ENCODE data around the gene STK32B.
"Not testable (repeated sequence)": the region's sequence is repeated elsewhere in the genome, so short reads cannot be mapped to it uniquely, and the experiment has no call there.

Gene STK32B

DNA sequence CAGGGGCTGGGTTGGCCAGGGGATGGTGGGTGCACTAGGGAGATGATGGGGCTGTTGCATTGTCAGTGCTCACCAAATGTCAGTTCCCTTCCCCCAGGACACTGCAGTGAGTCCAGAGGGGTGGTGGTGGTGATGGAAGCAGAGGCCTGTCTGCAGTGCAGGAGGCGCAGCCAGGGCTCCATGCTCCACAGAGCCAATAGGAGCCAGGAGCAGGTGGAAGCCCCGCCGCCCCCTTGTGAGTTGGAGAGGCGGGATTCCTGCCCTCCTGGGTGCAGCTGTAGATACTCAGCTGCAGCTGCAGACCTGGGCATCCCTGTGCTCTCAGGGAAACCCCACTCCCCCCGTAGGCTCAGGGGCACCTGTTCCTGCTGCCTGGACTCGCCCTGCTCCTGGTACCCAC is 372.4 kb downstream of the STK32B start:
- no peaks in the 10 kb centered on the region for H3K4me1 ChIP-seq (ENCODE audit: control insufficient read depth, insufficient read depth, low read length)
- no peaks in the 10 kb centered on the region for H3K9me3 ChIP-seq (ENCODE audit: control insufficient read depth, insufficient read depth, low read length)
- no peak overlapping the region for H3K9ac ChIP-seq (ENCODE audit: low read depth, low read length)
- H3K4me3 ChIP-seq (ENCODE audit: low read depth, low read length), result no peak overlapping the region
- no peaks in the 10 kb centered on the region for H3K36me3 ChIP-seq (ENCODE audit: control insufficient read depth, insufficient read depth, low read length)
- no peaks in the 10 kb centered on the region for H3K27me3 ChIP-seq (ENCODE audit: control insufficient read depth, insufficient read depth, low read length)

DNA sequence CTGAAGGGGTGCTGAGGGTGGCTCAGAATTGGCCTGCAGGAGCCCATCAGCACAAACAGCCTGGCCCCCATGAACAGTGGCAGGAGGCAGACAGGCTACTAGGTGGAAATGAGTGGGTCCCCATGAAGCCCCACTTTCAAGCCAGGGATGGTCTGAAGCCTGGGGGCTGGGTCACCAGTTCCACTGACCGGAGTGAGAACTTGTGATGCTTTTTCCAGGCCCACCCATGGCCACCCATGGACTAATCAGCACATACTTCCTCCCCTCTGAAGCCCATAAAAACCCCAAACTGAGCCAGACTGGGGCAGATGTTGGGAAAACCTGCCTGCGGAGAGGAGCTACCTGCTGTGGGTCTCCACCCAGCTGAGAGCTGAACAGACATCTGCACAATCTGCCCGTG is 372.9 kb downstream of the STK32B start:
- H3K4me3 ChIP-seq (ENCODE audit: low read depth, low read length), result no peak overlapping the region
- H3K9me3 ChIP-seq (ENCODE audit: control insufficient read depth, insufficient read depth, low read length), result no peaks in the 10 kb centered on the region
- H3K27me3 ChIP-seq (ENCODE audit: control insufficient read depth, insufficient read depth, low read length), result no peaks in the 10 kb centered on the region
- no peaks in the 10 kb centered on the region for H3K4me1 ChIP-seq (ENCODE audit: control insufficient read depth, insufficient read depth, low read length)
- H3K36me3 ChIP-seq (ENCODE audit: control insufficient read depth, insufficient read depth, low read length), result no peaks in the 10 kb centered on the region
- H3K9ac ChIP-seq (ENCODE audit: low read depth, low read length), result no peak overlapping the region

DNA sequence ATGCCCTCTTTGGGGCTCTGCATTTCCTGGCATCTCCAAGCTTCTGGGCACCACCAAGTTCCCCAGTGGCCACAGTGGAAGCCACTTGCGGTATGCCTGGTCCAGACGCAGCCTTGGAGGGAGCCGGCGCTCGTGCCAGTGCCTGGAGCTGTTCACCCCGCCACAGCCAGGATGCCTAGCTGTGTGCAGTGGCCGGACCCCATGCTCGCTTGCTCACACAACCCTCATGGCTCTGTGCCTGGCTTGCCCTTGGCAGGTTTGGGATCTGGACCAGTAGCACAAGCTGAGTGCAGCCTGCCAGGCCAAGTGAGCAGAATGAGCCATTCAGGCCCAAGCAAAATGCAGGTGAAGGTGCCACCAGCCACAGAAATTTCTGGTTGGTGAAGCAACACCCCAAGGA is 373.6 kb downstream of the STK32B start:
- Histone ChIP-seq H3K9ac (ENCODE audit: low read depth, low read length) (no peak overlapping the region), H3K4me3 (ENCODE audit: low read depth, low read length) (no peak overlapping the region), H3K27me3 (ENCODE audit: control insufficient read depth, insufficient read depth, low read length) (no peaks in the 10 kb centered on the region), H3K36me3 (ENCODE audit: control insufficient read depth, insufficient read depth, low read length) (no peaks in the 10 kb centered on the region), H3K9me3 (ENCODE audit: control insufficient read depth, insufficient read depth, low read length) (no peaks in the 10 kb centered on the region), H3K4me1 (ENCODE audit: control insufficient read depth, insufficient read depth, low read length) (no peaks in the 10 kb centered on the region)

DNA sequence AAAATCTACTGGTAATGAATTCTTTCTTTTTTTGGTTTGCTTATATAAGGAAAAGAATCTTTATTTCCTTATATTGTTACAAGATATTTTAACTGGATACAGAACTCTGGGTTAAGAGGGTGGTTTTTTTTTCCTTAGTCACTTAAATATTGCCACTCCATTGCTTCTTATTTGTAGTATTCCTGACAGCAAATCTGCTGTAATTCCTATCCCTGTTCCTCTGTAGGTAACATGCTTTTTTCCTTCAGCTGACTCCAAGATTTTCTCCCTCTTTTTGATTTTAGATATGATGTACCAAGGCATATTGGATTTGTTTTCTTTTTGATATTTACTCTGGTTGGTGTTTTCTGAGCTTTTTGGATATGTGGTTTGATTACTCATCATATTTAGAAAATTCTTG is 378.5 kb downstream of the STK32B start:
- Histone ChIP-seq H3K9ac (ENCODE audit: low read depth, low read length) (no peak overlapping the region), H3K9me3 (ENCODE audit: control insufficient read depth, insufficient read depth, low read length) (no peaks in the 10 kb centered on the region), H3K4me1 (ENCODE audit: control insufficient read depth, insufficient read depth, low read length) (no peaks in the 10 kb centered on the region), H3K36me3 (ENCODE audit: control insufficient read depth, insufficient read depth, low read length) (no peaks in the 10 kb centered on the region), H3K27me3 (ENCODE audit: control insufficient read depth, insufficient read depth, low read length) (no peaks in the 10 kb centered on the region), H3K4me3 (ENCODE audit: low read depth, low read length) (no peak overlapping the region)

DNA sequence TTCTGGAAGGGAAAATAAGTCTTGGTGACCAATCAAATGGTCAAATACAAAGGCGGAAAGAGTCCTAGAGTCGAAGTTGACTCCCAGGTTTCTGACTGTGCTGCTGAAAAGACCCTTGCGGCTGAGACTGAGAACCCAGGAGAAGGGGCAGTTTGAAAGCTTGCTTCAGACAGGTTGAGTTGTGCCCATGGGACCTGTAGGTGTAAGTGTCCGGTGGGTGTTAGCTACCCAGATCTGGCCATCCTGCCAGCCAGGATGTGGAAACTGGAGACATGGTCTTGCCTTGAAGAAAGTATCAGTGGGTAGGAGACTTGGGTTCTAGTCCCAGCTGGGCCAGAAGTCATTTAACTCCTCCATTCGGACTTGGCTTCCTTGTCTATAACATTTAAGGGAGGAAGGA is 381.9 kb downstream of the STK32B start:
- Histone ChIP-seq H3K4me1 (ENCODE audit: control insufficient read depth, insufficient read depth, low read length) (no peaks in the 10 kb centered on the region), H3K27me3 (ENCODE audit: control insufficient read depth, insufficient read depth, low read length) (no peaks in the 10 kb centered on the region), H3K36me3 (ENCODE audit: control insufficient read depth, insufficient read depth, low read length) (no peaks in the 10 kb centered on the region), H3K9ac (ENCODE audit: low read depth, low read length) (no peak overlapping the region), H3K4me3 (ENCODE audit: low read depth, low read length) (no peak overlapping the region), H3K9me3 (ENCODE audit: control insufficient read depth, insufficient read depth, low read length) (no peaks in the 10 kb centered on the region)

DNA sequence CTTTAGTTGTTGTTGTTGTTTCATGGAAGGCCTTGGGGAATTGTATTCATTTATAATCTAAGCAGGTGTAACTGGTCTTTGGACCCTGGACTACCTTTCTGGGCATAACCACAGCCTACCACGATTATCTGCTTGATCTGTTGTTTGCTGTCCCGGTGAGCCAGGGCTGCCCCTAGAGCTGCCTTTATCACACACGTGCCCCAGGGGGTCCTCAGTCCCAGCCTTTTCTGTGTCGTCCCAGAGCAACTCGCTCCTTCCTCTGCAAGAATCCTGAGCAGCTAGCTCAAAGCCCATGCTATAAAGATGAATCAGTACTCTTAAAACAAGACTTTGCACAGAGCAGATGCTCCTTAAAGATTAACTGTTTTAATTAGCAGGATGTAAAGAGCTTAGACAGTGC is 383.9 kb downstream of the STK32B start:
- Histone ChIP-seq H3K9me3 (ENCODE audit: control insufficient read depth, insufficient read depth, low read length) (no peaks in the 10 kb centered on the region), H3K27me3 (ENCODE audit: control insufficient read depth, insufficient read depth, low read length) (no peaks in the 10 kb centered on the region), H3K4me1 (ENCODE audit: control insufficient read depth, insufficient read depth, low read length) (no peaks in the 10 kb centered on the region), H3K9ac (ENCODE audit: low read depth, low read length) (no peak overlapping the region), H3K36me3 (ENCODE audit: control insufficient read depth, insufficient read depth, low read length) (no peaks in the 10 kb centered on the region), H3K4me3 (ENCODE audit: low read depth, low read length) (no peak overlapping the region)

DNA sequence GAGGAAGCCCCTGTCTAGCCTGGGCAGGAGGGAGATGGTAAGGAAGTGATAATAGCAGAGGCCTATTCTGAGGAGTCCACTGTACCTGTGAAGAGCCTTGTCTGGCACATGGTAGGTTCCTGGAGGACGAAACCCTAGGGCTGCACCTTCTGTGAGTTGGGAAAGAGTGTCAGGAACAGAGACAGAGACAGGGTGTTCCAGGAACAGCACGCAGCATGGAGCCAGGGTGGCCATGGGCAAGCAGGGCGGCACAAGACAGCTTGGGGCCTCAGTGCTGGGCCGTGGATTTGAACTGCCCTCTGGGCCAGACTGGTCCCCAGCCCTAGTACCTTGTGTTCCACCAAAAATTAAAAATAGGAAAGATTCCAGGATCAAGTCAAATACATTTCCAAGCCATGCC is 384.5 kb downstream of the STK32B start:
- H3K4me1 ChIP-seq (ENCODE audit: control insufficient read depth, insufficient read depth, low read length), result no peaks in the 10 kb centered on the region
- H3K9me3 ChIP-seq (ENCODE audit: control insufficient read depth, insufficient read depth, low read length), result no peaks in the 10 kb centered on the region
- no peaks in the 10 kb centered on the region for H3K27me3 ChIP-seq (ENCODE audit: control insufficient read depth, insufficient read depth, low read length)

DNA sequence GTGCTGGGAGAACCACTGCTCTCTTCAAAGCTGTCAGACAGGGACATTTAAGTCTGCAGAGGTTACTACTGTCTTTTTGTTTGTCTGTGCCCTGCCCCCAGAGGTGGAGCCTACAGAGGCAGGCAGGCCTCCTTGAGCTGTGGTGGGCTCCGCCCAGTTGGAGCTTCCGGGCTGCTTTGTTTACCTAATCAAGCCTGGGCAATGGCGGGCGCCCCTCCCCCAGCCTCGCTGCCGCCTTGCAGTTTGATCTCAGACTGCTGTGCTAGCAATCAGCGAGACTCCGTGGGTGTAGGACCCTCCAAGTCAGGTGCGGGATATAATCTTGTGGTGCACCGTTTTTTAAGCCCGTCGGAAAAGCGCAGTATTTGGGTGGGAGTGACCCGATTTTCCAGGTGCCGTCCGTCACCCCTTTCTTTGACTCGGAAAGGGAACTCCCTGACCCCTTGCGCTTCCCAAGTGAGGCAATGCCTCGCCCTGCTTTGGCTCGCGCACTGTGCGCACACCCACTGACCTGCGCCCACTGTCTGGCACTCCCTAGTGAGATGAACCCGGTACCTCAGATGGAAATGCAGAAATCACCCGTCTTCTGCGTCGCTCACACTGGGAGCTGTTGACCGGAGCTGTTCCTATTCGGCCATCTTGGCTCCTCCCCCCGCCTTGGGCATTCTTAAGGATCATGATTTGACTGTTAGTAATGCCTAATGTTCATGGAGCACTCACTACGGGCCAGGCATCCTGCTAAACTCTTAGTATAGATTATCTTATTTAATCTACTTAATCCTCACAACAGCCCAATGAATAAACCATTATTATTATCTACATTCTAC is 392.9 kb downstream of the STK32B start:
- not testable (repeated sequence) for H3K9me3 ChIP-seq (ENCODE audit: control insufficient read depth, insufficient read depth, low read length); H3K27me3 ChIP-seq (ENCODE audit: control insufficient read depth, insufficient read depth, low read length); H3K9ac ChIP-seq (ENCODE audit: low read depth, low read length); H3K36me3 ChIP-seq (ENCODE audit: control insufficient read depth, insufficient read depth, low read length); H3K4me1 ChIP-seq (ENCODE audit: control insufficient read depth, insufficient read depth, low read length)
- peak overlapping the region; percentile 26 for H3K4me3 ChIP-seq (ENCODE audit: low read depth, low read length)

More for the DNA sequence above, 384.5 kb downstream of the STK32B start:
- Histone ChIP-seq H3K9ac (ENCODE audit: low read depth, low read length) (no peak overlapping the region), H3K36me3 (ENCODE audit: control insufficient read depth, insufficient read depth, low read length) (no peaks in the 10 kb centered on the region), H3K4me3 (ENCODE audit: low read depth, low read length) (no peak overlapping the region)

DNA sequence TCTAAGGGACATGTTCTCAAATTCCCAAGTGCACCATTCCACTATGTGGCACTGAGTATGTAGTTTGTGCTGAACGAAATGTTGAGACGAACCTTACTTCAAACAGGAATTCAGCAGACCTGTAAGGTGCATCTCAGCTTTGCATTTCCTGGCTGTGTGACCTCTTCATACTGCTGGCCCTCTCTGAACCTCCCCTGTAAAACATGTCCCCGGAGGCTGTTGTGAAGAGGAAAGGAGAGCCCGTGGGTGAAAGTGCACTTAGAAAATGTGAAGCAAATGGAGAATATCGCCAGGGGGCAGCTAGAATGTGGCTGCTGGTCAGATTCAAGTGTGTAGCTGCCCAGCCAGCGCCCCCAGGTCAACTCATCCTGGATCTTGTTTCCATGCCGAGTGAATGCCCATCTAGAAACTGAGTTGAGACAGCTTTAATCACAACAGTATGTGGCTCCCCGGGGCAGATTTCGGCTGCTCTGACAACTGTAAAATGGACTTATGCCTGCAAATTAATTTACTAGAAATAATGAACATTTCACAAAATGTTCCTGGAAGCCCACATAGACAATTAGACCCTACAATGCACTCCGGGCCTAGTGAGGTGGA is 393.7 kb downstream of the STK32B start:
- Histone ChIP-seq H3K36me3 (ENCODE audit: control insufficient read depth, insufficient read depth, low read length) (no peaks in the 10 kb centered on the region), H3K9me3 (ENCODE audit: control insufficient read depth, insufficient read depth, low read length) (no peaks in the 10 kb centered on the region), H3K4me1 (ENCODE audit: control insufficient read depth, insufficient read depth, low read length) (peaks cover 3% of the 10 kb centered on the region), H3K4me3 (ENCODE audit: low read depth, low read length) (peak overlapping the region; percentile 26), H3K27me3 (ENCODE audit: control insufficient read depth, insufficient read depth, low read length) (no peaks in the 10 kb centered on the region), H3K9ac (ENCODE audit: low read depth, low read length) (no peak overlapping the region)

DNA sequence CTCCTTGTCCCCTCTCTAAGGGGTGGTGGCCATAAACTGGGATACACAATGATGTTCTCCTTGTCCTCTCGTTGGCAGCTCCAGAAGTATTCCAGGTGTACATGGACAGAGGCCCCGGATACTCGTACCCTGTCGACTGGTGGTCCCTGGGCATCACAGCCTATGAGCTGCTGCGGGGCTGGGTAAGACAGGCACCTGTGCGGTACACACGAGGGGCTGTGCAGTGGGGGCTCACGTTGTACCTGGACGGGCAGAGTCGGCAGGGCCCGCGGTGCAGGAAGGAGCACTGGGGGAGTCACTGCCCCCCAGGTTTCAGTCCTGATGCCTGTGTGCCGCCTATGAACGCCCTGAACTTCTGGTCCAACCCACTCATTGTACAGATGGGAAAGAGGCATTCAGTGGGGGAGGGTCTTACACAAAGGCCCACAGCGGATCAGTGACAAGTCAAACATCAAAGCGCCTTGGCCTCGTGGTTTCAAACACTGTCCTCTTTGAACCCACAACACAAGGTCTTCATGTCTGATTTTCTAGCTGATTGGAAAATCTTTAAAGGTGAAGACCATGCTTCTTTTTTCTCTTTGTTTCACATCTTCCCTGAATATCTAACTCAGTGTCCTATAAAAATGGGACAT is 395.4 kb downstream of the STK32B start:
- no peaks in the 10 kb centered on the region for H3K9me3 ChIP-seq (ENCODE audit: control insufficient read depth, insufficient read depth, low read length)
- H3K4me1 ChIP-seq (ENCODE audit: control insufficient read depth, insufficient read depth, low read length), result peaks cover 3% of the 10 kb centered on the region
- H3K27me3 ChIP-seq (ENCODE audit: control insufficient read depth, insufficient read depth, low read length), result no peaks in the 10 kb centered on the region
- no peaks in the 10 kb centered on the region for H3K36me3 ChIP-seq (ENCODE audit: control insufficient read depth, insufficient read depth, low read length)
- no peak overlapping the region for H3K9ac ChIP-seq (ENCODE audit: low read depth, low read length)
- no peak overlapping the region for H3K4me3 ChIP-seq (ENCODE audit: low read depth, low read length)

DNA sequence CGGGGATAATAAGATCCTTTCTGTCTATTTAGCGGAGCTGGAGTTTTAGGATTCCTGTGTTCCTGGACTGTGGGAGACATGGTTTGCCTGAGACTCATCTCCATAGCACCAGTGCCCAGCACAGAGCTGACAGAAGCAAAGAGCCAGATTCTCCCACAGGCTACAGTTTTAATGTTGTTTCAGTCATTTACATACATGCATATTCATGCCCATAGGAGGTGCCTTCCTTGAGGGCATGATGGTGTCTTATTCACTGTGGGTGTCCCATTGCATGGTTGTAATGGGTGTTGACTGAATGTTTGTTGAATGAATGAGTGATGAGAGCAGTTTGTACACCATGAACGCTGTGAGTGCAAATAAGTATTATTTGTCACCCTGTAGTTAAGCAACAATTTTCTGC is 396.5 kb downstream of the STK32B start:
- Histone ChIP-seq H3K4me1 (ENCODE audit: control insufficient read depth, insufficient read depth, low read length) (peaks cover 3% of the 10 kb centered on the region), H3K27me3 (ENCODE audit: control insufficient read depth, insufficient read depth, low read length) (no peaks in the 10 kb centered on the region), H3K4me3 (ENCODE audit: low read depth, low read length) (no peak overlapping the region), H3K9ac (ENCODE audit: low read depth, low read length) (no peak overlapping the region), H3K36me3 (ENCODE audit: control insufficient read depth, insufficient read depth, low read length) (no peaks in the 10 kb centered on the region), H3K9me3 (ENCODE audit: control insufficient read depth, insufficient read depth, low read length) (no peaks in the 10 kb centered on the region)

DNA sequence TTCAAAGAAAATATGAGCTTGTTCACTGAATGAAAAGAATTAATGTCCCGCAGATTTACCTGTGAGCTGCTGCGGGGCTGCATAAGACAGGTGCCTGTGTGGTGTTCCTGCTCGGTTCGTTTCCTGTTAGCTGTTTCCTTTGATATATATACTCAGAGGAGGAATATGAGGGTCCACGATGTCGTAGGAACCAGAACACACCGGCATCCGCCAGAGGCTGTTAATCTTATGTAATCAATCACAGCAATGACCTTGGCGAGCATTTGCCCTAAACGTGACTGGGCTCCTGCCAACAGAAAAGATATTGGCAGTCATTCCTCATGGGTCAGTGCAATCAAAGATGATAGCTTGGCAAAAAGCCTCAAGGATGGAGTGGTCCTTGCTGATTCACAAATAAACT is 396.9 kb downstream of the STK32B start:
- H3K9ac ChIP-seq (ENCODE audit: low read depth, low read length), result no peak overlapping the region
- H3K4me3 ChIP-seq (ENCODE audit: low read depth, low read length), result no peak overlapping the region
- no peaks in the 10 kb centered on the region for H3K9me3 ChIP-seq (ENCODE audit: control insufficient read depth, insufficient read depth, low read length)
- no peaks in the 10 kb centered on the region for H3K36me3 ChIP-seq (ENCODE audit: control insufficient read depth, insufficient read depth, low read length)
- H3K4me1 ChIP-seq (ENCODE audit: control insufficient read depth, insufficient read depth, low read length), result peaks cover 3% of the 10 kb centered on the region
- H3K27me3 ChIP-seq (ENCODE audit: control insufficient read depth, insufficient read depth, low read length), result no peaks in the 10 kb centered on the region

All from iPS-15b (cell line).